Tibial nerve (tissue), 4 donors: ENCODE results near the gene PARN. TPM values are rescaled to one million over a fixed set of nuclear protein-coding genes. Genes with fewer than 3 reads are reported as not detected.
A peak's percentile ranks its signal among the peaks of the same experiment; 100 is the strongest.
"Not testable (repeated sequence)": the region's sequence is repeated elsewhere in the genome, so short reads cannot be mapped to it uniquely, and the experiment has no call there.

ENCODE experiments used
- DNase-seq, 2 donors: peaks; one replicate each; pipeline ENCODE4 v3.0.0-alpha.2; 2019; ENCODE audit warnings: low spot score in 2 of 2
- H3K27ac ChIP-seq, 4 donors: fragments of 200-600 bp; sonication (generic) in 3 of 4; one replicate each; pipeline ENCODE4 v1.5.1; 2017 to 2019; ENCODE audit warnings: mild to moderate bottlenecking in 1 of 4
- H3K27me3 ChIP-seq, 2 donors: fragments of 200-600 bp; sonication (generic) in 1 of 2; one replicate each; pipeline versions ENCODE4 v1.5.1 to v1.6.0; 2017 to 2019
- H3K36me3 ChIP-seq, 3 donors: fragments of 200-600 bp; sonication (generic); one replicate each; pipeline ENCODE4 v1.5.1; 2018 to 2019
- H3K4me1 ChIP-seq, 4 donors: fragments of 200-600 bp; sonication (generic) in 3 of 4; one replicate each; pipeline ENCODE4 v1.5.1; 2017 to 2019
- H3K4me3 ChIP-seq, 4 donors: fragments of 200-600 bp; sonication (generic) in 3 of 4; one replicate each; pipeline ENCODE4 v1.5.1; 2017 to 2019; ENCODE audit warnings: mild to moderate bottlenecking in 1 of 4, moderate library complexity in 1 of 4
- H3K9me3 ChIP-seq, 4 donors: fragments of 200-600 bp; sonication (generic) in 3 of 4; one replicate each; pipeline ENCODE4 v1.5.1; 2017 to 2019
- EP300 ChIP-seq, 2 donors: sonication (generic); formaldehyde crosslinking; IDR thresholded peaks; one replicate each; pipeline ENCODE4 v1.6.1; 2017; ENCODE audit warnings: antibody characterized with exemption in 2 of 2, mild to moderate bottlenecking in 1 of 2
- POLR2A ChIP-seq, 2 donors: fragments of 450-650 bp; IDR thresholded peaks; one replicate each; pipeline ENCODE4 v1.6.1; 2017; ENCODE audit warnings: antibody characterized with exemption in 2 of 2, mild to moderate bottlenecking in 2 of 2, moderate library complexity in 2 of 2
- WGBS, 2 donors: methylation state at CpG; one replicate each; pipeline ENCODE4 v1.1.5; 2018; 5-methylcytosine and 5-hydroxymethylcytosine counted together
- total RNA-seq, 4 donors: library from RNA; depleted of rRNA; stranded (reverse); fragments of >200 nt; gene quantifications; one replicate each; pipeline ENCODE4 v1.1.0, GENCODE V29; 2016
- TF ChIP-seq, protein P1 (sequence below), 5 experiments: fragments of 200-600 bp in 3 of 5; fragments of 450-650 bp in 2 of 5; sonication (generic) in 3 of 5; IDR thresholded peaks; one replicate each; pipeline ENCODE4 v1.5.1; 2016 to 2019; ENCODE audit warnings: antibody characterized with exemption in 5 of 5, mild to moderate bottlenecking in 3 of 5, moderate library complexity in 2 of 5

PARN gene
- total RNA-seq, 4 donors from 2014 or later = 36.5 to 49.8 (median 40.6) TPM

- H3K36me3 ChIP-seq = no peaks in the 10 kb centered on the region
- DNase-seq = no peak
- peaks cover 0 to 2% (median 0%) of the 10 kb centered on the region in 4 donors for H3K9me3 ChIP-seq
- WGBS, 2 donors = 52 to 63% methylated on average over 27 to 31 of the region's 43 CpGs
- no peak overlapping the region for H3K4me3 ChIP-seq
- H3K27me3 ChIP-seq = no peaks in the 10 kb centered on the region
- TF ChIP-seq, protein P1, sequence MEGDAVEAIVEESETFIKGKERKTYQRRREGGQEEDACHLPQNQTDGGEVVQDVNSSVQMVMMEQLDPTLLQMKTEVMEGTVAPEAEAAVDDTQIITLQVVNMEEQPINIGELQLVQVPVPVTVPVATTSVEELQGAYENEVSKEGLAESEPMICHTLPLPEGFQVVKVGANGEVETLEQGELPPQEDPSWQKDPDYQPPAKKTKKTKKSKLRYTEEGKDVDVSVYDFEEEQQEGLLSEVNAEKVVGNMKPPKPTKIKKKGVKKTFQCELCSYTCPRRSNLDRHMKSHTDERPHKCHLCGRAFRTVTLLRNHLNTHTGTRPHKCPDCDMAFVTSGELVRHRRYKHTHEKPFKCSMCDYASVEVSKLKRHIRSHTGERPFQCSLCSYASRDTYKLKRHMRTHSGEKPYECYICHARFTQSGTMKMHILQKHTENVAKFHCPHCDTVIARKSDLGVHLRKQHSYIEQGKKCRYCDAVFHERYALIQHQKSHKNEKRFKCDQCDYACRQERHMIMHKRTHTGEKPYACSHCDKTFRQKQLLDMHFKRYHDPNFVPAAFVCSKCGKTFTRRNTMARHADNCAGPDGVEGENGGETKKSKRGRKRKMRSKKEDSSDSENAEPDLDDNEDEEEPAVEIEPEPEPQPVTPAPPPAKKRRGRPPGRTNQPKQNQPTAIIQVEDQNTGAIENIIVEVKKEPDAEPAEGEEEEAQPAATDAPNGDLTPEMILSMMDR (IDR thresholded peaks at IDR 0.05) = no peak
- TF ChIP-seq EP300 (IDR thresholded peaks at IDR 0.05) (no peak), POLR2A (IDR thresholded peaks at IDR 0.05) (no peak)
- no peaks in the 10 kb centered on the region for H3K4me1 ChIP-seq
- peak overlapping the region in 1 of 4 donors; percentile 18 for H3K27ac ChIP-seq
Observed at GRCh38 chr16:14405611-14406537, 224.2 kb downstream of the PARN start.

DNA sequence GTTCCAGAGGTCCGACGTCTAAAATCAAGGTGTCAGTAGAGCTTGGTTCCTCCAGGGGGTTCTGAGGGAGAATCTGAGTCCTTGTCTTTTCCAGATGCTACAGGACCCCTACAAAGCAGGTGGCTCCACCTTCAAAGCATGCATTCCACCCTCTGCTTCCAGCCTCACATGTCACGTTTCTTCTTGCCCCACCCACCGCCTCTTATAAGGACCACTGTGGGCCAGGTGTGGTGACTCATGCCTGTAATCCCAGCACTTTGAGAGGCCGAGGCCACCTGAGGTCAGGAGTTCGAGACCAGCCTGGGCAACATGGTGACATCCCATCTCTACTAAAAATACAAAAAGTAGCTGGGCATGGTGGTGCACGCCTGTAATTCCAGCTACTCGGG, 227.1 kb downstream of the PARN start:
- H3K27me3 ChIP-seq = not testable (repeated sequence)
- H3K4me1 ChIP-seq = peaks cover 0 to 19% (median 0%) of the 10 kb centered on the region in 4 donors

GRCh38 chr16:14402114-14403000, 227.7 kb downstream of the PARN start:
- DNase-seq, H3K4me3 ChIP-seq, H3K36me3 ChIP-seq, H3K27me3 ChIP-seq, H3K9me3 ChIP-seq: not testable (repeated sequence)
- WGBS, 2 donors = 84 to 88% methylated on average over 15 of the region's 15 CpGs
- Histone ChIP-seq H3K27ac (peak overlapping the region in 1 of 4 donors; percentile 15), H3K4me1 (peaks cover 0 to 19% (median 0%) of the 10 kb centered on the region in 4 donors)

More for the DNA sequence above, 227.1 kb downstream of the PARN start:
- H3K36me3 ChIP-seq, H3K4me3 ChIP-seq, H3K27ac ChIP-seq, H3K9me3 ChIP-seq, DNase-seq: not testable (repeated sequence)
- WGBS, 2 donors = 85 to 91% methylated on average over 8 of the region's 8 CpGs

DNA sequence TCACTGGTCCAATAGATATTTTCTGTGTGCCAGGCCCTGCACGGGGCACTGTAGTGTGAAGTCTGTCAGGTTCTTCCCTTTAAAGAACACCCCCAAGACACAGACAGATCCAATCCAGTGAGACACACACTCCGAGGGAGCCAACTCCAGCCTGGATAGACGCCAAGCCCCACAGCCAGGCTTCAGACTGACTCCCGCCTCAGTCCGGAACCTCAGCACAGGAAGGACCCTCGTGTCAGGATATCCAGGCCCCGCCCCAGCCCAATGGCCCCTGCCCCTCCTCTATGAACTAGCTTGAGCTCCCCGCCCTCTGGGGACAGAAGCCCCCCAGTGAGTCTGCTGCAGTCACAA, 228.4 kb downstream of the PARN start:
- peak overlapping the region in 1 of 4 donors; percentile 15 for H3K27ac ChIP-seq
- H3K27me3 ChIP-seq, DNase-seq, H3K4me3 ChIP-seq, H3K36me3 ChIP-seq, H3K9me3 ChIP-seq: not testable (repeated sequence)
- 55 to 60% methylated on average over 5 to 6 of the region's 8 CpGs for WGBS, 2 donors
- peaks cover 0 to 19% (median 0%) of the 10 kb centered on the region in 4 donors for H3K4me1 ChIP-seq

DNA sequence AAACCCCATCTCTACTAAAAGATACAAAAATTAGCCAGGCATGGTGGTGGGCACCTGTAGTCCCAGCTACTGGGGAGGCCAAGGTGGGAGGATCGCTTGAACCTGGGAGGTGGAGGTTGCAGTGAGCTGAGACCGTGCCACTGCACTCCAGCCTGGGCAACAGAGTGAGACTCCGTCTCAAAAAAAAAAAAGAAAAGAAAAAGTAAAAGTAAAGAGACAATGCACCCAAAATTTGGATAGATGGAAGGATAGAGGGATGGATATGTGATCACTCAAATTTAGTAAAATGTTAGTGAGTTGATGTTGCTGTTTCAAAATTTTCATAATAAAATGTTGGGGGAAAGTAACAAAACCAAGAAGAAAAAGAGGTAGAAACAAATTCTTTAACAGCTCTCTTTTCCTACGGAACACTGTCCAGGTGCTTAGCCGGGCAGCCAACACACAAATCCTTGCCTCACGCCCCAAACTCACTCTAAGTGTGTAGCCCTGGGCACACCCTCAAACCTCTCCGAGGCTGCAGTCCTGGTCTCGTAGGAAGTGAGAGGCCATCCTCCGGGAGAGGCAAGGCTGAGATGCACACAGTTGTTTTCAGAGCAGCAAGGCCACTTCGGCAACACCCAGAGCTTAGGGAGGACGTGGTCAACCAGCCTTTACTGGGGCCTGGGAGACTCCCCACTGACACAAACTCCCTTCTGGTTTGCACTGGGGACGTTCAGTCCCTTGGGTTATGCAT, 228.9 kb downstream of the PARN start:
- WGBS, 2 donors = 65 to 73% methylated on average over 12 of the region's 12 CpGs
- not testable (repeated sequence) for H3K27ac ChIP-seq

GRCh38 chr16:14400285-14400977, 229.6 kb downstream of the PARN start:
- Histone ChIP-seq H3K4me1 (peaks cover 0 to 19% (median 0%) of the 10 kb centered on the region in 4 donors), H3K27me3 (no peaks in the 10 kb centered on the region), H3K36me3 (no peaks in the 10 kb centered on the region), H3K27ac (peak overlapping the region in 1 of 4 donors; percentile 67), H3K9me3 (no peaks in the 10 kb centered on the region), H3K4me3 (no peak overlapping the region)
- DNase-seq = no peak
- TF ChIP-seq, protein P1 (IDR thresholded peaks at IDR 0.05) = no peak
- TF ChIP-seq EP300 (IDR thresholded peaks at IDR 0.05) (no peak), POLR2A (IDR thresholded peaks at IDR 0.05) (no peak)
- 89 to 91% methylated on average over 23 of the region's 23 CpGs for WGBS, 2 donors

More for the DNA sequence above, 228.9 kb downstream of the PARN start:
- peaks cover 0 to 19% (median 0%) of the 10 kb centered on the region in 4 donors for H3K4me1 ChIP-seq
- DNase-seq, H3K27me3 ChIP-seq, H3K36me3 ChIP-seq, H3K4me3 ChIP-seq, H3K9me3 ChIP-seq: not testable (repeated sequence)
